ENCODE results near the gene COL20A1. TPM values are rescaled to one million over a fixed set of nuclear protein-coding genes. Genes with fewer than 3 reads are reported as not detected.

COL20A1 gene
- total RNA-seq, 1 donor from 2014 or later: 0.25 TPM

GRCh38 chr20:63359937-63360849, 67.2 kb downstream of the COL20A1 start:
- Mint-ChIP-seq H3K27me3 (ENCODE audit: low read depth) (peaks cover 67% of the 10 kb centered on the region), H3K4me3 (no peak overlapping the region), H3K27ac (no peak overlapping the region), H3K4me1 (no peaks in the 10 kb centered on the region), H3K36me3 (no peaks in the 10 kb centered on the region), H3K9me3 (no peaks in the 10 kb centered on the region)
- no peak for DNase-seq (ENCODE audit: low spot score in 2 of 2, unreplicated experiment in 2 of 2)
- TF ChIP-seq CTCF (IDR thresholded peaks at IDR 0.05; ENCODE audit: unreplicated experiment): no peak

GRCh38 chr20:63360850-63361518, 68.0 kb downstream of the COL20A1 start, which contains the start of gene CHRNA4:
Gene CHRNA4, minus strand, starts transcription at chr20:63361349. Its CDS starts 184 bp downstream, at chr20:63361165.
- Mint-ChIP-seq H3K4me1 (no peaks in the 10 kb centered on the region), H3K27ac (no peak within 1 kb of the TSS), H3K27me3 (ENCODE audit: low read depth) (peaks cover 69% of the 10 kb centered on the region), H3K9me3 (no peaks in the 10 kb centered on the region), H3K4me3 (no peak within 1 kb of the TSS), H3K36me3 (no peaks in the 10 kb centered on the region)
- no peak for DNase-seq (ENCODE audit: low spot score in 2 of 2, unreplicated experiment in 2 of 2)
- TF ChIP-seq CTCF (IDR thresholded peaks at IDR 0.05; ENCODE audit: unreplicated experiment): no peak

GRCh38 chr20:63361519-63362435, 68.8 kb downstream of the COL20A1 start:
- no peak for DNase-seq (ENCODE audit: low spot score in 2 of 2, unreplicated experiment in 2 of 2)
- no peaks in the 10 kb centered on the region for H3K4me1 Mint-ChIP-seq
- no peak for TF ChIP-seq CTCF (IDR thresholded peaks at IDR 0.05; ENCODE audit: unreplicated experiment)

GRCh38 chr20:63362436-63363009, 69.5 kb downstream of the COL20A1 start:
- no peak overlapping the region for H3K4me3 Mint-ChIP-seq

More at GRCh38 chr20:63361519-63362435, 68.8 kb downstream of the COL20A1 start:
- Mint-ChIP-seq H3K27me3 (ENCODE audit: low read depth) (peaks cover 71% of the 10 kb centered on the region), H3K9me3 (no peaks in the 10 kb centered on the region), H3K36me3 (no peaks in the 10 kb centered on the region), H3K27ac (no peak overlapping the region), H3K4me3 (no peak overlapping the region)

More at GRCh38 chr20:63362436-63363009, 69.5 kb downstream of the COL20A1 start:
- Mint-ChIP-seq H3K27ac (no peak overlapping the region), H3K9me3 (no peaks in the 10 kb centered on the region), H3K27me3 (ENCODE audit: low read depth) (peaks cover 68% of the 10 kb centered on the region), H3K4me1 (no peaks in the 10 kb centered on the region), H3K36me3 (no peaks in the 10 kb centered on the region)
- DNase-seq (ENCODE audit: low spot score in 2 of 2, unreplicated experiment in 2 of 2): no peak
- TF ChIP-seq CTCF (IDR thresholded peaks at IDR 0.05; ENCODE audit: unreplicated experiment): no peak
